Spinal cord (tissue), 10 donors: Measurements from ENCODE around the gene NR6A1. TPM values are rescaled to one million over a fixed set of nuclear protein-coding genes. Genes with fewer than 3 reads are reported as not detected.

Experiments used
- DNase-seq, 6 donors: peaks; one replicate each; pipeline versions ENCODE4 v3.0.0 to v3.0.0-alpha.2; 2013 to 2015; ENCODE audit warnings: low spot score in 6 of 6, low read depth in 4 of 6
- H3K27ac ChIP-seq: one replicate; pipeline ENCODE4 v1.5.1; 2013; ENCODE audit warnings: low read depth, low read length, control low read depth
- H3K27me3 ChIP-seq: one replicate; pipeline ENCODE4 v1.6.1; 2013; ENCODE audit warnings: low read length; ENCODE audit not compliant: control insufficient read depth, insufficient read depth
- H3K36me3 ChIP-seq: one replicate; pipeline ENCODE4 v1.6.1; 2013; ENCODE audit warnings: low read length; ENCODE audit not compliant: control insufficient read depth, insufficient read depth
- H3K4me1 ChIP-seq: one replicate; pipeline ENCODE4 v1.6.1; 2013; ENCODE audit warnings: low read length; ENCODE audit not compliant: control insufficient read depth, insufficient read depth
- H3K4me3 ChIP-seq: one replicate; pipeline ENCODE4 v1.5.1; 2013; ENCODE audit warnings: low read depth, low read length, control low read depth
- H3K9me3 ChIP-seq: one replicate; pipeline ENCODE4 v1.6.1; 2013; ENCODE audit warnings: low read length; ENCODE audit not compliant: control insufficient read depth, insufficient read depth
- WGBS: methylation state at CpG from one replicate; pipeline ENCODE4 v1.1.5; 2013; ENCODE audit warnings: missing lambda C conversion rate; ENCODE audit not compliant: insufficient coverage; 5-methylcytosine and 5-hydroxymethylcytosine counted together
- polyA plus RNA-seq, 2 donors: library from polyadenylated mRNA; unstranded; fragments of 120-200 nt; gene quantifications; one replicate each; pipeline ENCODE4 v1.2.1, GENCODE V29; 2013; ENCODE audit not compliant: insufficient read length in 2 of 2
- total RNA-seq, 2 donors: library from RNA; depleted of rRNA in 1 of 2; stranded (reverse); fragments of 120-200 nt in 1 of 2; fragments of >200 nt in 1 of 2; gene quantifications; one replicate each; pipeline versions ENCODE4 v1.2.3 to v1.2.4, GENCODE V29; 2013 to 2014
- donor health status: healthy.

NR6A1 gene
- total and polyA plus RNA-seq, 4 donors, result 2.8 to 5.8 (median 4.0) TPM

GRCh38 chr9:124797343-124798103 is 26.4 kb upstream of the NR6A1 start:
- WGBS, result 77% methylated on average over 8 of the region's 10 CpGs
- peak in 1 of 6 donors; percentile 77 for DNase-seq
- H3K27ac ChIP-seq, result peak overlapping the region; percentile 57

GRCh38 chr9:124795881-124796431 is 24.8 kb upstream of the NR6A1 start:
- H3K4me1 ChIP-seq, result peaks cover 39% of the 10 kb centered on the region
- peak overlapping the region; percentile 48 for H3K27ac ChIP-seq
- no peak overlapping the region for H3K4me3 ChIP-seq
- peaks cover 3% of the 10 kb centered on the region for H3K36me3 ChIP-seq
- WGBS, result 79% methylated on average over 7 of the region's 9 CpGs
- H3K27me3 ChIP-seq, result no peaks in the 10 kb centered on the region
- no peaks in the 10 kb centered on the region for H3K9me3 ChIP-seq
- no peak for DNase-seq

More at GRCh38 chr9:124797343-124798103, 26.4 kb upstream of the NR6A1 start:
- Histone ChIP-seq H3K4me1 (peaks cover 39% of the 10 kb centered on the region), H3K36me3 (peaks cover 6% of the 10 kb centered on the region), H3K9me3 (no peaks in the 10 kb centered on the region), H3K4me3 (no peak overlapping the region), H3K27me3 (no peaks in the 10 kb centered on the region)

GRCh38 chr9:124794902-124795491 is 23.9 kb upstream of the NR6A1 start:
- H3K27ac ChIP-seq, result no peak overlapping the region
- DNase-seq, result no peak

GRCh38 chr9:124793015-124793541 is 22.0 kb upstream of the NR6A1 start:
- Histone ChIP-seq H3K36me3 (no peaks in the 10 kb centered on the region), H3K9me3 (no peaks in the 10 kb centered on the region), H3K27me3 (no peaks in the 10 kb centered on the region), H3K27ac (no peak overlapping the region), H3K4me1 (peaks cover 18% of the 10 kb centered on the region), H3K4me3 (no peak overlapping the region)
- no peak for DNase-seq
- WGBS, result 61% methylated on average over 6 of the region's 9 CpGs

More at GRCh38 chr9:124794902-124795491, 23.9 kb upstream of the NR6A1 start:
- H3K9me3 ChIP-seq, result no peaks in the 10 kb centered on the region
- H3K36me3 ChIP-seq, result peaks cover 3% of the 10 kb centered on the region
- no peak overlapping the region for H3K4me3 ChIP-seq
- H3K27me3 ChIP-seq, result no peaks in the 10 kb centered on the region
- WGBS, result 87% methylated on average over 11 of the region's 11 CpGs
- peaks cover 29% of the 10 kb centered on the region for H3K4me1 ChIP-seq

GRCh38 chr9:124792257-124793014 is 21.3 kb upstream of the NR6A1 start:
- H3K27ac ChIP-seq, result no peak overlapping the region
- 87% methylated on average over 8 of the region's 8 CpGs for WGBS

GRCh38 chr9:124790801-124791505 is 19.8 kb upstream of the NR6A1 start:
- 56% methylated on average over 1 of the region's 5 CpGs for WGBS

More at GRCh38 chr9:124792257-124793014, 21.3 kb upstream of the NR6A1 start:
- no peak for DNase-seq
- Histone ChIP-seq H3K9me3 (no peaks in the 10 kb centered on the region), H3K4me1 (peaks cover 13% of the 10 kb centered on the region), H3K36me3 (no peaks in the 10 kb centered on the region), H3K27me3 (no peaks in the 10 kb centered on the region), H3K4me3 (no peak overlapping the region)

GRCh38 chr9:124790301-124790700 is 19.2 kb upstream of the NR6A1 start:
- Histone ChIP-seq H3K36me3 (no peaks in the 10 kb centered on the region), H3K27me3 (no peaks in the 10 kb centered on the region), H3K4me3 (no peak overlapping the region), H3K4me1 (peaks cover 7% of the 10 kb centered on the region), H3K9me3 (no peaks in the 10 kb centered on the region), H3K27ac (no peak overlapping the region)
- 100% methylated on average over 4 of the region's 8 CpGs for WGBS
- no peak for DNase-seq

More at GRCh38 chr9:124790801-124791505, 19.8 kb upstream of the NR6A1 start:
- Histone ChIP-seq H3K36me3 (no peaks in the 10 kb centered on the region), H3K4me3 (no peak overlapping the region), H3K27ac (no peak overlapping the region), H3K9me3 (no peaks in the 10 kb centered on the region), H3K27me3 (no peaks in the 10 kb centered on the region), H3K4me1 (peaks cover 11% of the 10 kb centered on the region)
- no peak for DNase-seq

GRCh38 chr9:124789531-124789930 is 18.4 kb upstream of the NR6A1 start:
- Histone ChIP-seq H3K36me3 (no peaks in the 10 kb centered on the region), H3K9me3 (no peaks in the 10 kb centered on the region), H3K27me3 (no peaks in the 10 kb centered on the region), H3K4me1 (peaks cover 7% of the 10 kb centered on the region), H3K27ac (no peak overlapping the region), H3K4me3 (no peak overlapping the region)
- DNase-seq, result peak in 1 of 6 donors; percentile 56
- WGBS, result 33% methylated on average over 1 of the region's 2 CpGs
